HEK293T (cell line): ENCODE data around the gene APOB.

Experiments
- ARNT ChIP-seq: fragments of 450-650 bp; IDR thresholded peaks from 2 replicates; pipeline ENCODE4 v1.6.1; 2017; ENCODE audit warnings: mild to moderate bottlenecking
- BHLHE40 ChIP-seq: fragments of 450-650 bp; IDR thresholded peaks from 2 replicates; pipeline ENCODE4 v1.6.1; 2016; ENCODE audit warnings: mild to moderate bottlenecking, moderate library complexity, borderline replicate concordance
- FOXM1 ChIP-seq: fragments of 450-650 bp; IDR thresholded peaks from 2 replicates; pipeline ENCODE4 v1.6.1; 2017; ENCODE audit warnings: mild to moderate bottlenecking, borderline replicate concordance
- LEF1 ChIP-seq: fragments of 450-650 bp; IDR thresholded peaks from 2 replicates; pipeline ENCODE4 v1.6.1; 2017; ENCODE audit warnings: mild to moderate bottlenecking, borderline replicate concordance
- SP1 ChIP-seq: fragments of 450-650 bp; IDR thresholded peaks from 2 replicates; pipeline ENCODE4 v1.6.1; 2017
- SUZ12 ChIP-seq: fragments of 450-650 bp; IDR thresholded peaks from 2 replicates; pipeline ENCODE4 v1.6.1; 2016; ENCODE audit warnings: mild to moderate bottlenecking
- ZNF384 ChIP-seq: fragments of 450-650 bp; IDR thresholded peaks from 2 replicates; pipeline ENCODE4 v1.6.1; 2016

GRCh38 chr2:21055451-21055850, 11.6 kb upstream of the APOB start:
- TF ChIP-seq SP1 (no peak), LEF1 (no peak), SUZ12 (no peak), FOXM1 (no peak), ARNT (no peak), BHLHE40 (no peak), ZNF384 (no peak)
